IMR-90 (cell line): ENCODE results near the gene DZIP3.

Experiments
- BHLHE40 ChIP-seq: fragments of 150-350 bp; IDR thresholded peaks from 2 replicates; pipeline ENCODE4 v1.6.1; 2016; ENCODE audit warnings: mild to moderate bottlenecking, low read depth, low read length
- CEBPB ChIP-seq: IDR thresholded peaks from 2 replicates; pipeline ENCODE4 v1.6.1; 2012; ENCODE audit warnings: low read depth, low read length, improper control_type of control experiment
- FOS ChIP-seq: fragments of 150-350 bp; IDR thresholded peaks from 2 replicates; pipeline ENCODE4 v1.6.1; 2016; ENCODE audit warnings: low read depth, low read length
- MAFK ChIP-seq: IDR thresholded peaks from 2 replicates; pipeline ENCODE4 v1.6.1; 2012; ENCODE audit warnings: low read depth, low read length, improper control_type of control experiment
- MXI1 ChIP-seq: IDR thresholded peaks from 2 replicates; pipeline ENCODE4 v1.6.1; 2012; ENCODE audit warnings: low read depth, mild to moderate bottlenecking, low read length, moderate library complexity, borderline replicate concordance
- NFE2L2 ChIP-seq: fragments of 150-350 bp; IDR thresholded peaks from 2 replicates; pipeline ENCODE4 v1.6.1; 2016; ENCODE audit warnings: low read depth, mild to moderate bottlenecking, low read length
- POLR2A ChIP-seq: IDR thresholded peaks from 2 replicates; pipeline ENCODE4 v1.6.1; 2012; ENCODE audit warnings: mild to moderate bottlenecking, low read depth, low read length
- RAD21 ChIP-seq: IDR thresholded peaks from 2 replicates; pipeline ENCODE4 v1.6.1; 2012; ENCODE audit warnings: low read length, improper control_type of control experiment
- RCOR1 ChIP-seq: IDR thresholded peaks from 2 replicates; pipeline ENCODE4 v1.6.1; 2012; ENCODE audit warnings: mild to moderate bottlenecking, low read length, improper control_type of control experiment; ENCODE audit not compliant: insufficient replicate concordance
- RFX5 ChIP-seq: IDR thresholded peaks from 2 replicates; pipeline ENCODE4 v1.8.0; 2012; ENCODE audit warnings: low read depth, mild to moderate bottlenecking, low read length, moderate library complexity
- SMC3 ChIP-seq: fragments of 150-350 bp; IDR thresholded peaks from 2 replicates; pipeline ENCODE4 v1.6.1; 2016; ENCODE audit warnings: low read depth, mild to moderate bottlenecking, antibody characterized with exemption, low read length, moderate library complexity
- TF ChIP-seq, protein P1 (sequence below): conservative IDR thresholded peaks from 2 replicates; pipeline ENCODE4 v1.5.1; 2012; ENCODE audit warnings: mild to moderate bottlenecking, low read depth, low read length, improper control_type of control experiment
- TF ChIP-seq, protein P2 (sequence below): fragments of 150-350 bp; IDR thresholded peaks from 2 replicates; pipeline ENCODE4 v1.6.1; 2017; ENCODE audit warnings: mild to moderate bottlenecking, antibody characterized with exemption, low read length, low read depth
- TF ChIP-seq, protein P3 (sequence below): fragments of 150-350 bp; IDR thresholded peaks from 2 replicates; pipeline ENCODE4 v1.6.1; 2016; ENCODE audit warnings: low read depth, mild to moderate bottlenecking, low read length, moderate library complexity, borderline replicate concordance

DNA sequence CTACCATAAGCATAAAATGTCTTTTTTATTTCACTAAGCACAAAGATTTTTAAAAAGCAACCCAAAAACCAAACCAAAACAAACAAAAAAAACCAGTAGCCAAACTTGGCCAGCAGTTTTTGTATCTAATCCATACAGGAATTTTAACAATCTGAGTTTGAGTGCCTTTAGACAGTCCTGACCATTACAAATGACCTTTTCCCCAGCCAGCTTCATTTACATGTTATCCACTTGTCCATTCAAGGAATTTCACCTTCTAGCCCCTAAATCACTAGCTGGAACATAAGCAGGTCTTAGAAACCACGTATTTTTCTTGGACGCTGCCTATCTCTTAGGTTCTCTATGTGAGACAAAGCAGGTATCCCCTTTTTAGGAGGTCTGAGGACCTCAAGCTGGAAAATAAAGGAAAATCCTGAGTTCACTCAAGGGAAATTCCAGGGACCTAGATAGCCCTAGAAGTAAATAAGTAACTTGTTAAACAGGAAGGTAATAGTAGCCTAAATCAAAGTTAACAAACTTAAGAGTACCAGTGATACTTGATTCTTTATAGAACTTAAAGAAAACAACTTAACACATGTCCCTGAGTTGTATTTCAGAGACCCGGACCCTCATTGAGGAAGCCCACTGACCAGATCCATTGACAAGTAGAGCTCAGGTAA is 34.5 kb upstream of the DZIP3 start:
- no peak for TF ChIP-seq BHLHE40
- TF ChIP-seq, protein P1, sequence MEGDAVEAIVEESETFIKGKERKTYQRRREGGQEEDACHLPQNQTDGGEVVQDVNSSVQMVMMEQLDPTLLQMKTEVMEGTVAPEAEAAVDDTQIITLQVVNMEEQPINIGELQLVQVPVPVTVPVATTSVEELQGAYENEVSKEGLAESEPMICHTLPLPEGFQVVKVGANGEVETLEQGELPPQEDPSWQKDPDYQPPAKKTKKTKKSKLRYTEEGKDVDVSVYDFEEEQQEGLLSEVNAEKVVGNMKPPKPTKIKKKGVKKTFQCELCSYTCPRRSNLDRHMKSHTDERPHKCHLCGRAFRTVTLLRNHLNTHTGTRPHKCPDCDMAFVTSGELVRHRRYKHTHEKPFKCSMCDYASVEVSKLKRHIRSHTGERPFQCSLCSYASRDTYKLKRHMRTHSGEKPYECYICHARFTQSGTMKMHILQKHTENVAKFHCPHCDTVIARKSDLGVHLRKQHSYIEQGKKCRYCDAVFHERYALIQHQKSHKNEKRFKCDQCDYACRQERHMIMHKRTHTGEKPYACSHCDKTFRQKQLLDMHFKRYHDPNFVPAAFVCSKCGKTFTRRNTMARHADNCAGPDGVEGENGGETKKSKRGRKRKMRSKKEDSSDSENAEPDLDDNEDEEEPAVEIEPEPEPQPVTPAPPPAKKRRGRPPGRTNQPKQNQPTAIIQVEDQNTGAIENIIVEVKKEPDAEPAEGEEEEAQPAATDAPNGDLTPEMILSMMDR: no peak
- no peak for TF ChIP-seq RCOR1
- TF ChIP-seq POLR2A: no peak
- TF ChIP-seq RAD21: no peak
- TF ChIP-seq, protein P2, sequence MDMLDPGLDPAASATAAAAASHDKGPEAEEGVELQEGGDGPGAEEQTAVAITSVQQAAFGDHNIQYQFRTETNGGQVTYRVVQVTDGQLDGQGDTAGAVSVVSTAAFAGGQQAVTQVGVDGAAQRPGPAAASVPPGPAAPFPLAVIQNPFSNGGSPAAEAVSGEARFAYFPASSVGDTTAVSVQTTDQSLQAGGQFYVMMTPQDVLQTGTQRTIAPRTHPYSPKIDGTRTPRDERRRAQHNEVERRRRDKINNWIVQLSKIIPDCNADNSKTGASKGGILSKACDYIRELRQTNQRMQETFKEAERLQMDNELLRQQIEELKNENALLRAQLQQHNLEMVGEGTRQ: no peak
- no peak for TF ChIP-seq RFX5
- TF ChIP-seq CEBPB: no peak
- TF ChIP-seq SMC3: no peak
- TF ChIP-seq FOS: no peak
- TF ChIP-seq, protein P3, sequence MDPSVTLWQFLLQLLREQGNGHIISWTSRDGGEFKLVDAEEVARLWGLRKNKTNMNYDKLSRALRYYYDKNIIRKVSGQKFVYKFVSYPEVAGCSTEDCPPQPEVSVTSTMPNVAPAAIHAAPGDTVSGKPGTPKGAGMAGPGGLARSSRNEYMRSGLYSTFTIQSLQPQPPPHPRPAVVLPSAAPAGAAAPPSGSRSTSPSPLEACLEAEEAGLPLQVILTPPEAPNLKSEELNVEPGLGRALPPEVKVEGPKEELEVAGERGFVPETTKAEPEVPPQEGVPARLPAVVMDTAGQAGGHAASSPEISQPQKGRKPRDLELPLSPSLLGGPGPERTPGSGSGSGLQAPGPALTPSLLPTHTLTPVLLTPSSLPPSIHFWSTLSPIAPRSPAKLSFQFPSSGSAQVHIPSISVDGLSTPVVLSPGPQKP: no peak
- no peak for TF ChIP-seq MAFK
- TF ChIP-seq MXI1: no peak
- no peak for TF ChIP-seq NFE2L2
